Neutrophil (primary cell): ENCODE measurements around the gene SERTAD2.

ENCODE experiments used
- H3K27ac ChIP-seq: fragments of 200-600 bp; sonication (generic); 2 replicates; pipeline ENCODE4 v1.5.1; 2016; ENCODE audit warnings: mild to moderate bottlenecking, moderate library complexity
- H3K27me3 ChIP-seq: fragments of 200-600 bp; sonication (generic); 2 replicates; pipeline ENCODE4 v1.6.0; 2016; ENCODE audit warnings: mild to moderate bottlenecking
- H3K36me3 ChIP-seq: fragments of 200-600 bp; sonication (generic); 2 replicates; pipeline ENCODE4 v1.5.1; 2017
- H3K4me1 ChIP-seq, 2 experiments: fragments of 200-600 bp in 1 of 2; sonication (generic) in 1 of 2; 1 replicate in 1 of 2; 2 replicates in 1 of 2; pipeline versions ENCODE4 v1.5.1 to v1.6.1; 2013 to 2016; ENCODE audit warnings: low read depth in 1 of 2, low read length in 1 of 2, mild to moderate bottlenecking in 1 of 2, moderate library complexity in 1 of 2; ENCODE audit not compliant: control insufficient read depth in 1 of 2, insufficient read depth in 1 of 2
- H3K4me3 ChIP-seq, 2 experiments: fragments of 200-600 bp in 1 of 2; sonication (generic) in 1 of 2; 1 replicate in 1 of 2; 2 replicates in 1 of 2; pipeline ENCODE4 v1.5.1; 2013 to 2016; ENCODE audit warnings: low read depth in 1 of 2, low read length in 1 of 2, mild to moderate bottlenecking in 1 of 2, moderate library complexity in 1 of 2
- H3K9me3 ChIP-seq: fragments of 200-600 bp; sonication (generic); 2 replicates; pipeline ENCODE4 v1.5.1; 2016
- TF ChIP-seq, protein P1 (sequence below): fragments of 200-600 bp; sonication (generic); IDR thresholded peaks from 2 replicates; pipeline ENCODE4 v1.5.1; 2016; ENCODE audit warnings: antibody characterized with exemption

Gene SERTAD2

GRCh38 chr2:64656379-64656778 lies 2.7 kb upstream of the SERTAD2 start:
- no peaks in the 10 kb centered on the region for H3K27me3 ChIP-seq
- H3K27ac ChIP-seq = peak overlapping the region; percentile 60
- no peaks in the 10 kb centered on the region for H3K36me3 ChIP-seq
- no peaks in the 10 kb centered on the region for H3K9me3 ChIP-seq
- no peak overlapping the region for H3K4me3 ChIP-seq
- peaks cover 55 to 58% of the 10 kb centered on the region in 2 experiments for H3K4me1 ChIP-seq
- TF ChIP-seq, protein P1, sequence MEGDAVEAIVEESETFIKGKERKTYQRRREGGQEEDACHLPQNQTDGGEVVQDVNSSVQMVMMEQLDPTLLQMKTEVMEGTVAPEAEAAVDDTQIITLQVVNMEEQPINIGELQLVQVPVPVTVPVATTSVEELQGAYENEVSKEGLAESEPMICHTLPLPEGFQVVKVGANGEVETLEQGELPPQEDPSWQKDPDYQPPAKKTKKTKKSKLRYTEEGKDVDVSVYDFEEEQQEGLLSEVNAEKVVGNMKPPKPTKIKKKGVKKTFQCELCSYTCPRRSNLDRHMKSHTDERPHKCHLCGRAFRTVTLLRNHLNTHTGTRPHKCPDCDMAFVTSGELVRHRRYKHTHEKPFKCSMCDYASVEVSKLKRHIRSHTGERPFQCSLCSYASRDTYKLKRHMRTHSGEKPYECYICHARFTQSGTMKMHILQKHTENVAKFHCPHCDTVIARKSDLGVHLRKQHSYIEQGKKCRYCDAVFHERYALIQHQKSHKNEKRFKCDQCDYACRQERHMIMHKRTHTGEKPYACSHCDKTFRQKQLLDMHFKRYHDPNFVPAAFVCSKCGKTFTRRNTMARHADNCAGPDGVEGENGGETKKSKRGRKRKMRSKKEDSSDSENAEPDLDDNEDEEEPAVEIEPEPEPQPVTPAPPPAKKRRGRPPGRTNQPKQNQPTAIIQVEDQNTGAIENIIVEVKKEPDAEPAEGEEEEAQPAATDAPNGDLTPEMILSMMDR = no peak

GRCh38 chr2:64655873-64656272 lies 2.2 kb upstream of the SERTAD2 start:
- no peaks in the 10 kb centered on the region for H3K9me3 ChIP-seq
- peak overlapping the region; percentile 97 for H3K27ac ChIP-seq
- H3K27me3 ChIP-seq = no peaks in the 10 kb centered on the region
- H3K4me3 ChIP-seq = no peak overlapping the region
- TF ChIP-seq, protein P1 = no peak
- H3K4me1 ChIP-seq = peaks cover 55 to 58% of the 10 kb centered on the region in 2 experiments
- no peaks in the 10 kb centered on the region for H3K36me3 ChIP-seq

DNA sequence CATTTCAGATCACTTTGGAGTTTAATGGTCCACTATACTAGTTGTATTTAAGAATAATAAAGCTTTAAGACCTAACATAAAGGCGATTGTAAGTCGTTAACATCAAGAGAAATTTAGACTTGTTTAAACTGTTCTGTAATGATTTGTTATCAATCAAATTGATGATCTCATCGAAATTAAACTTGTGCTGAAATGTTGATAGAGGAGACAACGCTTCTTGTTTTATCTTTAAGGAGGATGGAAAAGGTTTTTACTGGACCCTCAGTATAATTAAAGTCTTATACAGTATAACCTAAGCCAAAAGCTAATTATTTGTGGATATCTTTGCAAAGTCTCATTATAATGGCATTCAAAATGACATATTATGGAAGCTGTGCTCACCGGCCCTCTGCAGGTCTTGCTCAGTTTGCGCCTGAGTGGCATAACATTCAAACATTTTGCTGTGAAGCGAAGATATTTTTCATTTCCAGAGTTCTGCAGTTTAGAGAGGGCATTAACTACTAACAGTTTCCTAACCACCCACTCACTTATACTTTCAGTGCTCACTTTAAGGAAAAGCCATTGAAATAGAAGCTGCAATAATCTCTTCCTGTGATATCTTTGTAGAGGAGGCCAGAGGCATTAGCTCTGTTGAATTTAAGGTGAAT lies 1.4 kb upstream of the SERTAD2 start:
- Histone ChIP-seq H3K4me3 (peak overlapping the region; percentile 83 to 88), H3K27me3 (no peaks in the 10 kb centered on the region), H3K4me1 (peaks cover 62 to 65% of the 10 kb centered on the region in 2 experiments), H3K9me3 (no peaks in the 10 kb centered on the region), H3K36me3 (no peaks in the 10 kb centered on the region), H3K27ac (peak overlapping the region; percentile 97)
- TF ChIP-seq, protein P1 = no peak

GRCh38 chr2:64654063-64654811 lies 524 bp upstream of the SERTAD2 start:
- peaks cover 70 to 73% of the 10 kb centered on the region in 2 experiments for H3K4me1 ChIP-seq
- no peaks in the 10 kb centered on the region for H3K36me3 ChIP-seq
- H3K9me3 ChIP-seq = no peaks in the 10 kb centered on the region
- TF ChIP-seq, protein P1 = no peak
- H3K27me3 ChIP-seq = no peaks in the 10 kb centered on the region
- H3K27ac ChIP-seq = peak overlapping the region; percentile 97
- peak overlapping the region; percentile 83 to 88 for H3K4me3 ChIP-seq

GRCh38 chr2:64652231-64653108 lies 1.2 kb downstream of the SERTAD2 start:
- peak overlapping the region; percentile 97 for H3K27ac ChIP-seq
- H3K4me1 ChIP-seq = peaks cover 75% of the 10 kb centered on the region in 2 experiments
- peak overlapping the region; percentile 83 to 90 for H3K4me3 ChIP-seq
- no peaks in the 10 kb centered on the region for H3K9me3 ChIP-seq
- H3K27me3 ChIP-seq = no peaks in the 10 kb centered on the region
- TF ChIP-seq, protein P1 = no peak
- no peaks in the 10 kb centered on the region for H3K36me3 ChIP-seq
